ENCODE results near the gene FBXW12.

DNA sequence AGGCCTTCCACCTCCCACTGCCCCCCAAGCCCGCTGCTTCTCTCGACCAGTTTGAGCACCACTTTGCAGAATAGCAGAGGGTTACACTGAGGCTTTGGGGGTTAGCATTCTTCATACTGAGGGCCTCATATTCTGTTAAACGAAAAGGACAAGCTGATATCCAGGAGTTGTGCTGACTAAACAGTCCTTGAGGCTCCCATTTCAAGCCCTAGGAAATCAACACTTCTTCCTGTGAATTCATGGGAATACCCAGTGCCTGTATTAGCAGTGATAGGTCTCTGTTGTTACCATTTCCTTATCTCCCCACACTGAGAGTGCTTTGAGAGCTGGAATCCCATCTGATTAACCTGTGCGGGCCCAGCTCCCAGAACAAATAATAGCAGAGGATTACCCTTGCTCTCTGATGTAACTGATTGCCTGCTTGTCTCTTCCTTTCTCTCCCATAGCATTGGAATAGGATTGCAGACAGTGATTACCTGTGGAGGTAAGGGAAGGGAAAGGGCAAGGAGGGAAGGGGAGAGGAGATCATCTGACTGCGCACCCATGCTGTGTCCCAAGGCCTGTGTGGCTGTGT, 930 bp downstream of the FBXW12 start:
- no peak for TF ChIP-seq POLR2A (IDR thresholded peaks at IDR 0.05)
- TF ChIP-seq, protein P1, sequence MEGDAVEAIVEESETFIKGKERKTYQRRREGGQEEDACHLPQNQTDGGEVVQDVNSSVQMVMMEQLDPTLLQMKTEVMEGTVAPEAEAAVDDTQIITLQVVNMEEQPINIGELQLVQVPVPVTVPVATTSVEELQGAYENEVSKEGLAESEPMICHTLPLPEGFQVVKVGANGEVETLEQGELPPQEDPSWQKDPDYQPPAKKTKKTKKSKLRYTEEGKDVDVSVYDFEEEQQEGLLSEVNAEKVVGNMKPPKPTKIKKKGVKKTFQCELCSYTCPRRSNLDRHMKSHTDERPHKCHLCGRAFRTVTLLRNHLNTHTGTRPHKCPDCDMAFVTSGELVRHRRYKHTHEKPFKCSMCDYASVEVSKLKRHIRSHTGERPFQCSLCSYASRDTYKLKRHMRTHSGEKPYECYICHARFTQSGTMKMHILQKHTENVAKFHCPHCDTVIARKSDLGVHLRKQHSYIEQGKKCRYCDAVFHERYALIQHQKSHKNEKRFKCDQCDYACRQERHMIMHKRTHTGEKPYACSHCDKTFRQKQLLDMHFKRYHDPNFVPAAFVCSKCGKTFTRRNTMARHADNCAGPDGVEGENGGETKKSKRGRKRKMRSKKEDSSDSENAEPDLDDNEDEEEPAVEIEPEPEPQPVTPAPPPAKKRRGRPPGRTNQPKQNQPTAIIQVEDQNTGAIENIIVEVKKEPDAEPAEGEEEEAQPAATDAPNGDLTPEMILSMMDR (IDR thresholded peaks at IDR 0.05) = no peak
- TF ChIP-seq EP300 (IDR thresholded peaks at IDR 0.05) = no peak

All from ovary (tissue), 3 donors.